Fibroblast of upper back skin (primary cell): ENCODE data around the gene SLC27A1.
"Not testable (repeated sequence)": the region's sequence is repeated elsewhere in the genome, so short reads cannot be mapped to it uniquely, and the experiment has no call there.

Source experiments
- DNase-seq: peaks from one replicate; pipeline ENCODE4 v3.0.0-alpha.2; 2013

Gene SLC27A1

GRCh38 chr19:17542042-17542441 lies 71.7 kb downstream of the SLC27A1 start:
- no peak for DNase-seq

- no peak for DNase-seq
Observed at GRCh38 chr19:17542793-17543582, 72.7 kb downstream of the SLC27A1 start.

DNA sequence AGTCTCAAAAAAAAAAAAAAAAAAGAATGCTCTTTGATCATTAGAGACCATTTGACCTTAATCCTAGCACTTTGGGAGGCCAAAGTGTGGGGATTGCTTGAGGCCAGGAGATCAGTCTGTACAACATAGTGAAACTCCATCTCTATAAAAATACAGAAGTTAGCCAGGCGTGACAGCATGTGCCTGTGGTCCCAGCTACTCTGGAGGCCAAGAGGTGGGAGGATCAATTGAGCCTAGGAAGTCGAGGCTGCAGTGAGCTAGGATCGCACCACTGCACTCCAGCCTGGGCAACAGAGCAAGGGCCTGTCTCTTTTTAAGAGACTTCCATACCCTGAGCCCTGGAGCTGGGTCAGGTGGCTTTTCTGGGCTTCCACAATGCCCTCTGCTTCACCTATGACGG lies 73.7 kb downstream of the SLC27A1 start:
- no peak for DNase-seq

GRCh38 chr19:17544418-17544817 lies 74.1 kb downstream of the SLC27A1 start:
- DNase-seq, result no peak

DNA sequence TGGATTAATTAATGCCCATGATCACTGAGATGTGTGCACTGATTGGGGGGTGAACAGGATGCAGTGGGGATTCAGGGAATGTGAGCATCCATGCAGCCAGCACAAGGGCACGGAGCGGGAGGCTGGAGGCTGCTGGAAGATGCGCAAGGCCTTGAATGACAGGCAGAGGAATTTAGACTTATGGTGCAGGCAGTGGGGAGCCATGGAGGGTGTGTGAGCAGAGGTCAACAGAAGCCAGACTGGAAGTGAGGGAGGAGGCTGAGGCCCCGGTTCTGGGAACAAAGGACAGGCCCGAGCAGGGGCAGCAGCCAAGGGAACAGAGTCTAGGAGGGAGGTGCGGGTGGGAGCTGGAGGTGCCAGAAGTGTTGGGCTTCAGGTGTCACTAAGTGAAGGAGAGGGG lies 77.8 kb downstream of the SLC27A1 start:
- DNase-seq, result no peak

DNA sequence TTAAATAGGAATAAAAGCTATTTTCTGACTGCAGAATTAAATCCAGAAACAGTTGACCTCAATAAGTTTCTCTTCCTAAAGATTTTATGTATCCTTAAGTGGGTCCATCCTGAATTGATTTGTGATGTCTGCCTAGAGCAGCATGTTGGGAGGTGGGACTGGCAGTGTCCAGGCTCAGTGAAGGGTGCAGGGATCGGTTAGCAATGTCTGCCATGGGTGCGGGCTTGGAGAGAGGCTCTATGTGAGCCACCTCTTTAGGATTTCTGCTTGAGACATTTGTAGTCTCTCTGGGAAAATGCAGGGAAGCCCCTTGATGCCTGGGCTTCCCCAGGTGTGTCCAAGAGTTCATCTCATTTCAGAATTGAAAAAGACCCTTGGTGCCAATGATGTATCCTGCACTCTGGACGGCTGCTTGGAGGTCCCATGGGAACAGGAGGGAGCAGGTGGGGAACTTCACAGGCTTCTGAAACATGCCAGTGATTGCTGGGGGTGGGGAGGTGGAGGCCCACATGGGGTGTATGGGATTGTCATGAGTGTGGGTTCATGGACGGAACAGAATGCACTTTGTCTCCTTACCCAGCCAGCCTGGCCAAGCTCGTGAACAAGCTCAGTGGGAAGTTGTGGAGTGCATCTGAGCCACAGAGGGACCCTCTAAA lies 78.9 kb downstream of the SLC27A1 start:
- DNase-seq, result no peak

DNA sequence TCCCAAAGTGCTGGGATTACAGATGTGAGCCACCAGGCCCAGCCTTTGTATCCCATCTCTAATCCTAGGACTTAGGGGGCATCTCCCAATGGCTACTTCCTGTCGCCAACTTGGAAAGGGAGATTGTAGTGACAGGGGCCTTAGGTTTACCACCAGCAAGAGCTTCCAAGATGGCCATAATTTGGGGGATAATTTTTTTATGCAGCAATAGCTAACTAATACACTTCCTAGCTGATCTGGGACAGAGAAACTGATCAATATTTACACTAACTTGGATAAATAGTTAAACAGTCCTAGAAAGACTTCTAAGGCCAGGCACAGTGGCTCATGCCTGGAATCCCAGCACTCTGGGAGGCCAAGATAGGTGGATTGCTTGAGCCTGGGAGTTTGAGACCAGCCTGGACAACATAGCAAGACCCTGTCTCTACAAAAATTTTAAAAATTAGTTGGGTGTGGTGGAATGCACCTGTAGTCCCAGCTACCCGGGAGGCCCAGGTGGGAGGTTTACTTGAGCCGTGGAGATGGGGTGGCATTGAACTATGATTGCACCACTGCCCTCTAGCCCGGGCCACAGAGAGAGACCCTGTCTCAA lies 79.8 kb downstream of the SLC27A1 start:
- DNase-seq, result no peak

DNA sequence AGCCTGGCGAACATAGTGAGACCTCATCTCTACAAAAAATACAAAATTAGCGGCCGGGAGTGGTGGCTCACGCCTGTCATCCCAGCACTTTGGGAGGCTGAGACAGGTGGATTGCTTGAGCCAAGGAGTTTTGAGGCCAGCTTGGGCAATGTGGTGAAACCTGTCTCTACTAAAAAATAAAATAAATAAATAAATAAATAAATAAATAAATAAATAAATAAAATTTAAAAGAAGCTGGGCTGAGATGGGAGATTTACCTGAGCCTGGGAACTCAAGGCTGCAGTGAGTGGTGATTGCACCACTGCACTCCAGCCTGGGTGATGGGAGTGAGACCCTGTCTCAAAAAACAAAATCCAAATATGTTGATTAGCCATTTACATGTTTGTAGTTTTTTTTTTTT lies 82.4 kb downstream of the SLC27A1 start:
- DNase-seq, result not testable (repeated sequence)

DNA sequence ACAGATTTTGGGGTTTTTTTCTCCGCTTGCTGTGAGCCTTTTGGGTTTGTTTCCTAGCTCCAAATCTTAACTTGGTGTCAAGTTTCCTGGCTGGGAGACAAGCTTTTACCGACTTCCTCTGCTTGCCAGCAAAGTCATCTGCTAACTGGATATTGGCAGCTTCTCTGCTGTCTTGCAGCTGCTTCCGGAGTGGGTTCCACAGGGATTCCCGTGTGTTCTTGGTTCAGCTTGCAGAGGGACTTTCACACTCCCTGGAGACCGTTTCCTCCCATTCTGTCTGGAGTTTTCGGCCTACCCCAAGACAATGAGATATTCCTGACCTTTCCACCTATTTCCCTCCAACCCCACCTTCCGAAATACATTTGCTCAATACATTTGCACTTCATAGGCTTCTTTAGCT lies 82.9 kb downstream of the SLC27A1 start:
- peak; percentile 91 for DNase-seq

- DNase-seq, result no peak
Observed at GRCh38 chr19:17554968-17555479, 84.7 kb downstream of the SLC27A1 start.

- peak; percentile 92 for DNase-seq
Observed at GRCh38 chr19:17555480-17555928, 85.2 kb downstream of the SLC27A1 start, which contains the start of gene COLGALT1. Gene COLGALT1, plus strand, starts transcription at chr19:17555649. Its CDS starts 65 bp downstream, at chr19:17555714.
